Liver (tissue), 3 donors: ENCODE data around the gene FAT2.

Experiments
- EGR1 ChIP-seq, 2 donors: IDR thresholded peaks; 2 replicates each; pipeline ENCODE4 v1.6.1; 2016 to 2018; ENCODE audit warnings: antibody characterized with exemption in 2 of 2, low read depth in 2 of 2
- FOXA1 ChIP-seq: IDR thresholded peaks from 2 replicates; pipeline ENCODE4 v1.6.1; 2016; ENCODE audit warnings: antibody characterized with exemption
- GABPA ChIP-seq, 2 donors: IDR thresholded peaks in 1 of 2; conservative IDR thresholded peaks in 1 of 2; 2 replicates each; pipeline ENCODE4 v1.6.1; 2016; ENCODE audit warnings: antibody characterized with exemption in 2 of 2, mild to moderate bottlenecking in 1 of 2, moderate library complexity in 1 of 2
- TAF1 ChIP-seq: conservative IDR thresholded peaks from 2 replicates; pipeline ENCODE4 v1.6.1; 2016; ENCODE audit warnings: antibody characterized with exemption, mild to moderate bottlenecking
- YY1 ChIP-seq: IDR thresholded peaks from 2 replicates; pipeline ENCODE4 v1.6.1; 2016; ENCODE audit warnings: antibody characterized with exemption, mild to moderate bottlenecking
- TF ChIP-seq, protein P1 (sequence below): fragments of 150-350 bp; IDR thresholded peaks from 2 replicates; pipeline ENCODE4 v1.5.1; 2017; ENCODE audit warnings: improper control_type of control experiment, low read depth, low read length; ENCODE audit not compliant: missing input control
- TF ChIP-seq, protein P2 (sequence below): IDR thresholded peaks from 2 replicates; pipeline ENCODE4 v1.6.1; 2016; ENCODE audit warnings: antibody characterized with exemption
- TF ChIP-seq, protein P3 (sequence below): IDR thresholded peaks from 2 replicates; pipeline ENCODE4 v1.6.1; 2016; ENCODE audit warnings: antibody characterized with exemption
- donor health status: healthy.
- donor health status: healthy.

DNA sequence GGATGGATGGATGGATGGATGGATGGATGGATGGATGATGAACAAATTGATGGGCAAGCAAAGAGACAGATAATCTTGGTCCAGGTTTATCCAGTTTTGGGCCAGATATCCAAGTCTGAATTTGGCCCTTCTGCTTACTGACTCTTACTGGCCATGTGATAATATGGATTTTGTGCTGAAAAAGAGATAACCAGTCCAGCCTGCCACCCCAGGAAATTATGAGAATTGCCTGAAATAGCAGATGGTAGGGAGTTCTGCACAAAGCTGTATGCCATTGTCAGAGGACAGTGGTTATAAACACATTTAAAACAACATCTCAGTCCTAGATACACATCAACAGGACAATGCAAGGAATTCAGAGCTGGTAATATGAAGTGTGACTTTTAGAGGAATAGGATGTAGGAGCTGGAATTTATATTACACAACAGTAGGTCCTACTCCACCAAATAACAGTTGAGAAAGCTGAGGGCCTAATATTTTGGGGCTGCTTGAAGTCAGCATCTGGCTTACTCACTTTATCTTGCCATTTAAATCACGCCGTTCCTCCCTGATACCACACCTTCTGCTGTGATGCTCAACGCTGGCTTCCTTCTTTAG is 9.0 kb upstream of the FAT2 start:
- TF ChIP-seq FOXA1 (no peak), YY1 (no peak), TAF1 (no peak), GABPA (IDR thresholded peaks at IDR 0.05 in 1 of 2, conservative IDR thresholded peaks at IDR 0.05 in 1 of 2) (no peak), EGR1 (IDR thresholded peaks at IDR 0.05; ENCODE audit: low read depth in 2 of 2) (no peak)
- TF ChIP-seq, protein P1, sequence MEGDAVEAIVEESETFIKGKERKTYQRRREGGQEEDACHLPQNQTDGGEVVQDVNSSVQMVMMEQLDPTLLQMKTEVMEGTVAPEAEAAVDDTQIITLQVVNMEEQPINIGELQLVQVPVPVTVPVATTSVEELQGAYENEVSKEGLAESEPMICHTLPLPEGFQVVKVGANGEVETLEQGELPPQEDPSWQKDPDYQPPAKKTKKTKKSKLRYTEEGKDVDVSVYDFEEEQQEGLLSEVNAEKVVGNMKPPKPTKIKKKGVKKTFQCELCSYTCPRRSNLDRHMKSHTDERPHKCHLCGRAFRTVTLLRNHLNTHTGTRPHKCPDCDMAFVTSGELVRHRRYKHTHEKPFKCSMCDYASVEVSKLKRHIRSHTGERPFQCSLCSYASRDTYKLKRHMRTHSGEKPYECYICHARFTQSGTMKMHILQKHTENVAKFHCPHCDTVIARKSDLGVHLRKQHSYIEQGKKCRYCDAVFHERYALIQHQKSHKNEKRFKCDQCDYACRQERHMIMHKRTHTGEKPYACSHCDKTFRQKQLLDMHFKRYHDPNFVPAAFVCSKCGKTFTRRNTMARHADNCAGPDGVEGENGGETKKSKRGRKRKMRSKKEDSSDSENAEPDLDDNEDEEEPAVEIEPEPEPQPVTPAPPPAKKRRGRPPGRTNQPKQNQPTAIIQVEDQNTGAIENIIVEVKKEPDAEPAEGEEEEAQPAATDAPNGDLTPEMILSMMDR = no peak
- TF ChIP-seq, protein P2, sequence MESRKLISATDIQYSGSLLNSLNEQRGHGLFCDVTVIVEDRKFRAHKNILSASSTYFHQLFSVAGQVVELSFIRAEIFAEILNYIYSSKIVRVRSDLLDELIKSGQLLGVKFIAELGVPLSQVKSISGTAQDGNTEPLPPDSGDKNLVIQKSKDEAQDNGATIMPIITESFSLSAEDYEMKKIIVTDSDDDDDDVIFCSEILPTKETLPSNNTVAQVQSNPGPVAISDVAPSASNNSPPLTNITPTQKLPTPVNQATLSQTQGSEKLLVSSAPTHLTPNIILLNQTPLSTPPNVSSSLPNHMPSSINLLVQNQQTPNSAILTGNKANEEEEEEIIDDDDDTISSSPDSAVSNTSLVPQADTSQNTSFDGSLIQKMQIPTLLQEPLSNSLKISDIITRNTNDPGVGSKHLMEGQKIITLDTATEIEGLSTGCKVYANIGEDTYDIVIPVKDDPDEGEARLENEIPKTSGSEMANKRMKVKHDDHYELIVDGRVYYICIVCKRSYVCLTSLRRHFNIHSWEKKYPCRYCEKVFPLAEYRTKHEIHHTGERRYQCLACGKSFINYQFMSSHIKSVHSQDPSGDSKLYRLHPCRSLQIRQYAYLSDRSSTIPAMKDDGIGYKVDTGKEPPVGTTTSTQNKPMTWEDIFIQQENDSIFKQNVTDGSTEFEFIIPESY = no peak
- TF ChIP-seq, protein P3, sequence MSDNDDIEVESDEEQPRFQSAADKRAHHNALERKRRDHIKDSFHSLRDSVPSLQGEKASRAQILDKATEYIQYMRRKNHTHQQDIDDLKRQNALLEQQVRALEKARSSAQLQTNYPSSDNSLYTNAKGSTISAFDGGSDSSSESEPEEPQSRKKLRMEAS = no peak
